H1 (cell line): ENCODE data around the gene ZNF619. TPM values are rescaled to one million over a fixed set of nuclear protein-coding genes. Genes with fewer than 3 reads are reported as not detected.

Experiments used
- NRF1 ChIP-seq: IDR thresholded peaks from 2 replicates; pipeline ENCODE4 v1.6.1; 2011; ENCODE audit warnings: mild to moderate bottlenecking, low read depth, low read length, improper control_type of control experiment
- SAP30 ChIP-seq: fragments of 300-600 bp; sonication (generic); IDR thresholded peaks from 2 replicates; pipeline ENCODE4 v1.7.1; 2012; ENCODE audit warnings: low read length, moderate library complexity, mild to moderate bottlenecking, inconsistent platforms; ENCODE audit not compliant: insufficient read depth, insufficient replicate concordance
- polyA plus RNA-seq, 7 experiments: library from polyadenylated mRNA; depleted of rRNA in 3 of 7; stranded (reverse) in 5 of 7; unstranded in 2 of 7; fragments of >200 nt in 5 of 7; fragments of 200-250 nt in 2 of 7; gene quantifications; 1 replicate in 5 of 7; 2 replicates in 1 of 7; 4 replicates in 1 of 7; pipeline versions ENCODE4 v1.2.1 to v1.2.3, GENCODE V29; 2011 to 2013; ENCODE audit warnings: missing spikeins in 2 of 7, mixed read lengths in 2 of 7
- total RNA-seq: library from RNA; stranded (reverse); fragmentation: NEBNext Ultra II Directional; extraction: Animal tissue kit (Norgen Biotek cat#: 25700); gene quantifications from 2 replicates; pipeline ENCODE4 v1.2.1, GENCODE V29; 2021

ZNF619 gene
- total and polyA plus RNA-seq, 2 of the 8 experiments (the other 6 are each of a cell fraction or from before 2014, with no cell fraction given), result 2.3 to 8.2 TPM

- TF ChIP-seq SAP30 (no peak), NRF1 (no peak)
Measured at GRCh38 chr3:40528426-40528825, 51.5 kb downstream of the ZNF619 start (continued).
